ENCODE results near the gene TIPIN. TPM values are rescaled to one million over a fixed set of nuclear protein-coding genes. Genes with fewer than 3 reads are reported as not detected.

TIPIN gene
- total and polyA plus RNA-seq, 3 donors from 2014 or later: 20.7 to 36.8 (median 31.7) TPM

GRCh38 chr15:66404122-66404521, 47.6 kb upstream of the TIPIN start:
- Histone ChIP-seq H3K36me3 (ENCODE audit: low read depth, missing control alignments) (no peaks in the 10 kb centered on the region), H3K4me1 (peaks cover 7% of the 10 kb centered on the region), H3K9me3 (no peaks in the 10 kb centered on the region), H3K27ac (no peak overlapping the region), H3K27me3 (no peaks in the 10 kb centered on the region), H3K4me3 (no peak overlapping the region)
- TF ChIP-seq POLR2A (IDR thresholded peaks at IDR 0.05) (no peak), CTCF (IDR thresholded peaks at IDR 0.05) (no peak)
- intact Hi-C loops (cut with DNase I; ENCODE audit: low total_unique reads): no loop called here
- 77 to 78% methylated on average over 8 of the region's 8 CpGs for WGBS, 2 donors
- no peak for DNase-seq

- DNase-seq: no peak
- Histone ChIP-seq H3K27me3 (no peaks in the 10 kb centered on the region), H3K9me3 (no peaks in the 10 kb centered on the region), H3K36me3 (ENCODE audit: low read depth, missing control alignments) (no peaks in the 10 kb centered on the region), H3K4me3 (no peak overlapping the region), H3K4me1 (peaks cover 7% of the 10 kb centered on the region), H3K27ac (no peak overlapping the region)
- WGBS, 2 donors: 89 to 92% methylated on average over 5 of the region's 5 CpGs
- TF ChIP-seq POLR2A (IDR thresholded peaks at IDR 0.05) (no peak), CTCF (IDR thresholded peaks at IDR 0.05) (no peak)
- intact Hi-C loops (cut with DNase I; ENCODE audit: low total_unique reads): no loop called here
Observed at GRCh38 chr15:66403323-66403722, 46.8 kb upstream of the TIPIN start.

- Histone ChIP-seq H3K4me3 (no peak overlapping the region), H3K4me1 (peaks cover 7% of the 10 kb centered on the region), H3K36me3 (ENCODE audit: low read depth, missing control alignments) (no peaks in the 10 kb centered on the region), H3K9me3 (no peaks in the 10 kb centered on the region), H3K27ac (no peak overlapping the region), H3K27me3 (no peaks in the 10 kb centered on the region)
- 77 to 82% methylated on average over 3 of the region's 3 CpGs for WGBS, 2 donors
- DNase-seq: no peak
- intact Hi-C loops (cut with DNase I; ENCODE audit: low total_unique reads): no loop called here
- TF ChIP-seq POLR2A (IDR thresholded peaks at IDR 0.05) (no peak), CTCF (IDR thresholded peaks at IDR 0.05) (no peak)
Observed at GRCh38 chr15:66402761-66403284, 46.3 kb upstream of the TIPIN start.

GRCh38 chr15:66401130-66402021, 44.9 kb upstream of the TIPIN start:
- DNase-seq: no peak
- WGBS, 2 donors: 84 to 85% methylated on average over 8 of the region's 8 CpGs
- no peak overlapping the region for H3K27ac ChIP-seq
- H3K36me3 ChIP-seq (ENCODE audit: low read depth, missing control alignments): no peaks in the 10 kb centered on the region
- no peaks in the 10 kb centered on the region for H3K27me3 ChIP-seq
- no peaks in the 10 kb centered on the region for H3K9me3 ChIP-seq
- TF ChIP-seq POLR2A (IDR thresholded peaks at IDR 0.05) (no peak), CTCF (IDR thresholded peaks at IDR 0.05) (no peak)
- intact Hi-C loops (cut with DNase I; ENCODE audit: low total_unique reads): no loop called here
- peaks cover 7% of the 10 kb centered on the region for H3K4me1 ChIP-seq
- H3K4me3 ChIP-seq: no peak overlapping the region
